ENCODE data around the gene PCDH9. TPM values are rescaled to one million over a fixed set of nuclear protein-coding genes. Genes with fewer than 3 reads are reported as not detected.

The PCDH9 gene
- total and polyA plus RNA-seq, 5 donors from 2014 or later, result 0.08 to 0.77 (median 0.09) TPM

- no peaks in the 10 kb centered on the region for H3K4me1 Mint-ChIP-seq
- ATAC-seq (ENCODE audit: low read depth in 2 of 2), result no peak
- Histone ChIP-seq H3K4me3 (ENCODE audit: low read depth, low read length) (no peak overlapping the region), H3K9me3 (ENCODE audit: control insufficient read depth in 2 of 2, low read length in 2 of 2) (no peaks in the 10 kb centered on the region), H3K27ac (ENCODE audit: insufficient read depth, low read length, poor library complexity, severe bottlenecking) (no peak overlapping the region), H3K36me3 (ENCODE audit: control insufficient read depth, insufficient read depth, low read length) (no peaks in the 10 kb centered on the region), H3K27me3 (ENCODE audit: control insufficient read depth, insufficient read depth, low read length) (no peaks in the 10 kb centered on the region), H3K4me1 (ENCODE audit: control insufficient read depth, insufficient read depth, low read length, poor library complexity, severe bottlenecking) (no peaks in the 10 kb centered on the region)
- H3K9me3 Mint-ChIP-seq, result peaks cover 0 to 9% (median 5%) of the 10 kb centered on the region in 7 donors
- no peak overlapping the region for H3K4me3 Mint-ChIP-seq
- H3K27me3 Mint-ChIP-seq, result no peaks in the 10 kb centered on the region
- H3K36me3 Mint-ChIP-seq, result no peaks in the 10 kb centered on the region
- no peak overlapping the region for H3K27ac Mint-ChIP-seq
- no peak for DNase-seq
Measured at GRCh38 chr13:67258482-67258881, 28.3 kb upstream of the PCDH9 start.

GRCh38 chr13:67238861-67239260 lies 8.7 kb upstream of the PCDH9 start:
- Mint-ChIP-seq H3K4me3 (no peak overlapping the region), H3K27me3 (no peaks in the 10 kb centered on the region), H3K36me3 (no peaks in the 10 kb centered on the region), H3K4me1 (no peaks in the 10 kb centered on the region), H3K9me3 (no peaks in the 10 kb centered on the region), H3K27ac (no peak overlapping the region)
- no peak overlapping the region for H3K4me3 ChIP-seq (ENCODE audit: low read depth, low read length)
- no peaks in the 10 kb centered on the region for H3K36me3 ChIP-seq (ENCODE audit: control insufficient read depth, insufficient read depth, low read length)
- no peak overlapping the region for H3K27ac ChIP-seq (ENCODE audit: insufficient read depth, low read length, poor library complexity, severe bottlenecking)
- H3K4me1 ChIP-seq (ENCODE audit: control insufficient read depth, insufficient read depth, low read length, poor library complexity, severe bottlenecking), result no peaks in the 10 kb centered on the region
- H3K27me3 ChIP-seq (ENCODE audit: control insufficient read depth, insufficient read depth, low read length), result no peaks in the 10 kb centered on the region
- no peaks in the 10 kb centered on the region for H3K9me3 ChIP-seq (ENCODE audit: control insufficient read depth in 2 of 2, low read length in 2 of 2)
- DNase-seq (no peak), ATAC-seq (ENCODE audit: low read depth in 2 of 2) (no peak)

- H3K27me3 Mint-ChIP-seq, result no peaks in the 10 kb centered on the region
- no peaks in the 10 kb centered on the region for H3K9me3 Mint-ChIP-seq
Measured at GRCh38 chr13:67238277-67238859, 8.2 kb upstream of the PCDH9 start.

GRCh38 chr13:67235265-67235664 lies 5.1 kb upstream of the PCDH9 start:
- Mint-ChIP-seq H3K36me3 (no peaks in the 10 kb centered on the region), H3K4me3 (no peak overlapping the region), H3K9me3 (no peaks in the 10 kb centered on the region), H3K27ac (no peak overlapping the region), H3K4me1 (peaks cover 0 to 12% (median 4%) of the 10 kb centered on the region in 4 donors), H3K27me3 (peaks cover 6% of the 10 kb centered on the region)
- H3K36me3 ChIP-seq (ENCODE audit: control insufficient read depth, insufficient read depth, low read length), result no peaks in the 10 kb centered on the region
- H3K27me3 ChIP-seq (ENCODE audit: control insufficient read depth, insufficient read depth, low read length), result peaks cover 5% of the 10 kb centered on the region
- no peak overlapping the region for H3K27ac ChIP-seq (ENCODE audit: insufficient read depth, low read length, poor library complexity, severe bottlenecking)
- peaks cover 17% of the 10 kb centered on the region for H3K4me1 ChIP-seq (ENCODE audit: control insufficient read depth, insufficient read depth, low read length, poor library complexity, severe bottlenecking)
- H3K9me3 ChIP-seq (ENCODE audit: control insufficient read depth in 2 of 2, low read length in 2 of 2), result no peaks in the 10 kb centered on the region
- DNase-seq (no peak), ATAC-seq (ENCODE audit: low read depth in 2 of 2) (no peak)
- no peak overlapping the region for H3K4me3 ChIP-seq (ENCODE audit: low read depth, low read length)

More at GRCh38 chr13:67238277-67238859, 8.2 kb upstream of the PCDH9 start:
- no peaks in the 10 kb centered on the region for H3K4me1 ChIP-seq (ENCODE audit: control insufficient read depth, insufficient read depth, low read length, poor library complexity, severe bottlenecking)
- no peak overlapping the region for H3K4me3 Mint-ChIP-seq
- no peaks in the 10 kb centered on the region for H3K27me3 ChIP-seq (ENCODE audit: control insufficient read depth, insufficient read depth, low read length)
- H3K4me1 Mint-ChIP-seq, result no peaks in the 10 kb centered on the region
- H3K27ac ChIP-seq (ENCODE audit: insufficient read depth, low read length, poor library complexity, severe bottlenecking), result no peak overlapping the region
- H3K9me3 ChIP-seq (ENCODE audit: control insufficient read depth in 2 of 2, low read length in 2 of 2), result no peaks in the 10 kb centered on the region
- no peaks in the 10 kb centered on the region for H3K36me3 Mint-ChIP-seq
- H3K36me3 ChIP-seq (ENCODE audit: control insufficient read depth, insufficient read depth, low read length), result no peaks in the 10 kb centered on the region
- peak in 2 of 3 donors; percentile 35 to 46 for DNase-seq
- H3K27ac Mint-ChIP-seq, result no peak overlapping the region
- no peak overlapping the region for H3K4me3 ChIP-seq (ENCODE audit: low read depth, low read length)
- peak in 1 of 2 donors; percentile 57 for ATAC-seq (ENCODE audit: low read depth in 2 of 2)

GRCh38 chr13:67232384-67232783 lies 2.2 kb upstream of the PCDH9 start:
- no peaks in the 10 kb centered on the region for H3K9me3 ChIP-seq (ENCODE audit: control insufficient read depth in 2 of 2, low read length in 2 of 2)
- ATAC-seq (ENCODE audit: low read depth in 2 of 2), result no peak
- peaks cover 15% of the 10 kb centered on the region for H3K27me3 ChIP-seq (ENCODE audit: control insufficient read depth, insufficient read depth, low read length)
- no peaks in the 10 kb centered on the region for H3K36me3 ChIP-seq (ENCODE audit: control insufficient read depth, insufficient read depth, low read length)
- Mint-ChIP-seq H3K36me3 (no peaks in the 10 kb centered on the region), H3K27me3 (peaks cover 6% of the 10 kb centered on the region), H3K9me3 (no peaks in the 10 kb centered on the region), H3K4me3 (no peak overlapping the region), H3K27ac (no peak overlapping the region), H3K4me1 (peaks cover 0 to 12% (median 4%) of the 10 kb centered on the region in 4 donors)
- H3K4me1 ChIP-seq (ENCODE audit: control insufficient read depth, insufficient read depth, low read length, poor library complexity, severe bottlenecking), result peaks cover 22% of the 10 kb centered on the region
- H3K27ac ChIP-seq (ENCODE audit: insufficient read depth, low read length, poor library complexity, severe bottlenecking), result no peak overlapping the region
- no peak for DNase-seq
- no peak overlapping the region for H3K4me3 ChIP-seq (ENCODE audit: low read depth, low read length)

- no peak overlapping the region for H3K27ac ChIP-seq (ENCODE audit: insufficient read depth, low read length, poor library complexity, severe bottlenecking)
- Mint-ChIP-seq H3K4me3 (peak overlapping the region in 1 of 4 donors; percentile 93), H3K27ac (peak overlapping the region in 1 of 3 donors; percentile 24), H3K27me3 (peaks cover 6% of the 10 kb centered on the region), H3K9me3 (no peaks in the 10 kb centered on the region), H3K4me1 (peaks cover 0 to 12% (median 4%) of the 10 kb centered on the region in 4 donors), H3K36me3 (no peaks in the 10 kb centered on the region)
- no peaks in the 10 kb centered on the region for H3K36me3 ChIP-seq (ENCODE audit: control insufficient read depth, insufficient read depth, low read length)
- H3K27me3 ChIP-seq (ENCODE audit: control insufficient read depth, insufficient read depth, low read length), result peaks cover 15% of the 10 kb centered on the region
- H3K4me1 ChIP-seq (ENCODE audit: control insufficient read depth, insufficient read depth, low read length, poor library complexity, severe bottlenecking), result peaks cover 22% of the 10 kb centered on the region
- no peaks in the 10 kb centered on the region for H3K9me3 ChIP-seq (ENCODE audit: control insufficient read depth in 2 of 2, low read length in 2 of 2)
- DNase-seq, result no peak
- no peak for ATAC-seq (ENCODE audit: low read depth in 2 of 2)
- peak overlapping the region; percentile 27 for H3K4me3 ChIP-seq (ENCODE audit: low read depth, low read length)
Measured at GRCh38 chr13:67231289-67232000, 1.3 kb upstream of the PCDH9 start.

GRCh38 chr13:67230404-67231288 lies 510 bp upstream of the PCDH9 start:
- H3K36me3 Mint-ChIP-seq, result no peaks in the 10 kb centered on the region
- H3K9me3 Mint-ChIP-seq, result peaks cover 0 to 2% (median 0%) of the 10 kb centered on the region in 7 donors
- Histone ChIP-seq H3K27me3 (ENCODE audit: control insufficient read depth, insufficient read depth, low read length) (peaks cover 15% of the 10 kb centered on the region), H3K36me3 (ENCODE audit: control insufficient read depth, insufficient read depth, low read length) (no peaks in the 10 kb centered on the region), H3K4me1 (ENCODE audit: control insufficient read depth, insufficient read depth, low read length, poor library complexity, severe bottlenecking) (peaks cover 22% of the 10 kb centered on the region), H3K4me3 (ENCODE audit: low read depth, low read length) (peak overlapping the region; percentile 49), H3K9me3 (ENCODE audit: control insufficient read depth in 2 of 2, low read length in 2 of 2) (no peaks in the 10 kb centered on the region), H3K27ac (ENCODE audit: insufficient read depth, low read length, poor library complexity, severe bottlenecking) (no peak overlapping the region)
- peak overlapping the region in 1 of 4 donors; percentile 93 for H3K4me3 Mint-ChIP-seq
- peak overlapping the region in 2 of 3 donors; percentile 24 to 41 for H3K27ac Mint-ChIP-seq
- DNase-seq (peak; percentile 50 to 89 (median 74)), ATAC-seq (ENCODE audit: low read depth in 2 of 2) (peak; percentile 85 to 87)
- peaks cover 6% of the 10 kb centered on the region for H3K27me3 Mint-ChIP-seq
- peaks cover 0 to 12% (median 4%) of the 10 kb centered on the region in 4 donors for H3K4me1 Mint-ChIP-seq

All from CD4-positive, CD25-positive, alpha-beta regulatory T cell (primary cell).